ENCODE measurements around the gene CPXM1.

Gene CPXM1

DNA sequence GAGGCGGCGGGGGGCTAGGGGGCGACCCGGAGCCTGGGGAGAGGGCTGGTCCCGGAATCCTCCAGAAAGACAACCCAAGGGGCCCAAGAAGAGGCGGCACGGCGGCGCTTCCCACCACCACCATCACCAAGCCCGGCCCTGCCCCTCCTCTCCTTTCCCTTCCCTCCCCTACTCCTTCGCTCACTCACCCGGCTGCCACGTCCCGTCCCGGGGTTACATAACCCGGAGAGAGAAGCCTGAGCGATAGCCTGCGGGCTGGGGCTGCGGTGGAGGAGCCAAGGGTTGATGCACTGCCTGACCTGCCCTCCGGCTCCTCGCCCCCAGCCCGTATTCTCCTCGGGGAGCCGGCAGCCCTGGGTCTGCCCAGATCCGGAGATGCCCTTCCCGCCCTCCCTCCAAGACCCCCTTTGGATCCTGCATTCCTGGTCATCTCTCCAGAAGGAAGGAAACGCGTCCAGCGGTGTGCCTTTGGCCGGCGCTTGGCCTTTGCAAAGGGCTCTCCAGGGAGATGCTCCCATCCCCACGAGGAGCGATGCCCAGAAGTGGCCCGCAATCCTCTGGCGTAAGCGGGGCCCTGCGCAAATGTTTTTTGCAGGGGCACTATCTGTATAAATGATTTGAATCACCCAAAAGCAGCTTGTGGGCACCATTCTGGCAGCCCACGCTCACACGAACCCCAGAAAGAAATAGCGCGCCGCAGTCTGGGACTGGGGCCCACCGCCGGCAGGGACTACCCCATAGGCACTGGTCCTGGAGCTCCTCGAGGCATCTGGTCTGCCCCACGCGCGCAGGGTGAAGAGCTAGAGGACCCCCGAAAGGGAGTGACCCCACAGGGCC is 4.6 kb upstream of the CPXM1 start:
- H3K14ac ChIP-seq (ENCODE audit: low read length in 2 of 2): peak overlapping the region in 1 of 2 experiments; percentile 65
- peak; percentile 22 for DNase-seq
- H3K36me3 ChIP-seq (ENCODE audit: control insufficient read depth in 1 of 2, insufficient read depth in 2 of 2, low read depth in 1 of 2, low read length in 2 of 2): peaks cover 0 to 5% of the 10 kb centered on the region in 2 experiments

DNA sequence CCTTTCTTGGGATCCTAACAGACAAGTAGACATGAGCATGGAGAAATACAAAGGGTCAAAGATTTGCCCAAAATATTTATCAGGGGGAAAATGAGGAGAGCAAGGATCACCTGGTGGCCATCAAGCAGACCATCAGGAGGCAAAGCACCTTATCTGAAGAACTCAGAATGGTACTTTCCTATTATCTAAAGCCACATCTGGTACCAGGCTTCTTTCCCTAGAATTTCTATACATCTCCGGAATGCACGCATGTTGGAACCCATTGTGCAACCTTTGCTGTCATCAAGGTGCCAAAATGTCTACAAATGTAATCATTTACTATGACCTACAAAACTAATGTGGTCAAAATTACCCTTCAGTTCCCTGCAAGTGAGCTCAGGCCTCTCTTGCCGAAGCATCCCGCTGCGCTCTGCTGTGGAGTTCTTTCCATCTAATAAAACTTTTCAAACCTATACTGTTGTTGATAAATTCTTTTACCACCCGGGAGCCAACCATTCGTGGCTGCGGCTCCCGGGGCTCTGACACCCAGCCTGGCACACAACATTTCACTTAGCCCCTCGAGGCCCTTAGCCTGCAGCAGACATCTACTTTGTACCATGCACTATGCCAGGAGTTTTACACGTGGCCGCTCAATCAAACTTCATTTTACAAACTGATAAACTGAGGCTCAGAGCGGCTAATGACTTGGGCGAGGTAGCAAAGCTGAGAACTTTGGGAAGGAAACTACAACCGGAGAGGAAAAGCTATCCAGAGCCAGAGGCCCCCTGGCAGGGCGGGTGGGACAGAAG is 3.8 kb upstream of the CPXM1 start:
- peaks cover 40 to 70% of the 10 kb centered on the region in 2 experiments for H3K27me3 ChIP-seq (ENCODE audit: control insufficient read depth in 1 of 2, insufficient read depth in 1 of 2, low read length in 2 of 2)
- no peak overlapping the region for H3K14ac ChIP-seq (ENCODE audit: low read length in 2 of 2)
- no peak overlapping the region for H2BK120ac ChIP-seq (ENCODE audit: low read depth, low read length)
- no peak overlapping the region for H2BK12ac ChIP-seq (ENCODE audit: low read length in 2 of 2)
- H3K18ac ChIP-seq (ENCODE audit: low read depth in 1 of 2, low read length in 2 of 2): no peak overlapping the region
- H2BK15ac ChIP-seq (ENCODE audit: low read depth, poor library complexity, severe bottlenecking): peak overlapping the region; percentile 4
- no peaks in the 10 kb centered on the region for H3K9me3 ChIP-seq (ENCODE audit: control insufficient read depth, low read length)
- no peak for DNase-seq
- no peak overlapping the region for H4K8ac ChIP-seq (ENCODE audit: low read length)
- H3K4me2 ChIP-seq (ENCODE audit: low read length, poor library complexity, severe bottlenecking): no peak overlapping the region
- H3K27ac ChIP-seq (ENCODE audit: low read length, poor library complexity, severe bottlenecking): no peak overlapping the region
- H3K9ac ChIP-seq (ENCODE audit: low read length): no peak overlapping the region
- peaks cover 0 to 5% of the 10 kb centered on the region in 2 experiments for H3K36me3 ChIP-seq (ENCODE audit: control insufficient read depth in 1 of 2, insufficient read depth in 2 of 2, low read depth in 1 of 2, low read length in 2 of 2)
- 50% methylated on average over 13 of the region's 16 CpGs for WGBS
- H4K91ac ChIP-seq (ENCODE audit: low read length): no peak overlapping the region
- H3K79me1 ChIP-seq (replicated peaks; ENCODE audit: low read length, poor library complexity, severe bottlenecking): no peaks in the 10 kb centered on the region
- no peak overlapping the region for H2AK5ac ChIP-seq (ENCODE audit: low read length, severe bottlenecking)
- H3K4me1 ChIP-seq (ENCODE audit: control insufficient read depth, insufficient read depth, low read depth, low read length): peaks cover 25% of the 10 kb centered on the region
- H3K4me3 ChIP-seq (ENCODE audit: insufficient read depth in 1 of 2, low read depth in 1 of 2, low read length in 2 of 2): no peak overlapping the region
- no peak overlapping the region for H2BK5ac ChIP-seq (ENCODE audit: low read depth, low read length, poor library complexity, severe bottlenecking)
- no peak overlapping the region for H2AFZ ChIP-seq (ENCODE audit: low read depth, low read length)
- H3K23ac ChIP-seq (ENCODE audit: low read length in 2 of 2): no peak overlapping the region
- H3K4ac ChIP-seq (ENCODE audit: low read depth in 1 of 2, low read length in 2 of 2): no peak overlapping the region

More for the DNA sequence above, 4.6 kb upstream of the CPXM1 start:
- H3K4me3 ChIP-seq (ENCODE audit: insufficient read depth in 1 of 2, low read depth in 1 of 2, low read length in 2 of 2): peak overlapping the region in 1 of 2 experiments; percentile 64
- H2BK120ac ChIP-seq (ENCODE audit: low read depth, low read length): no peak overlapping the region
- H2BK15ac ChIP-seq (ENCODE audit: low read depth, poor library complexity, severe bottlenecking): peak overlapping the region; percentile 4
- no peaks in the 10 kb centered on the region for H3K9me3 ChIP-seq (ENCODE audit: control insufficient read depth, low read length)
- no peak overlapping the region for H2AK5ac ChIP-seq (ENCODE audit: low read length, severe bottlenecking)
- WGBS: 13% methylated on average over 48 of the region's 49 CpGs
- H3K27ac ChIP-seq (ENCODE audit: low read length, poor library complexity, severe bottlenecking): no peak overlapping the region
- no peak overlapping the region for H3K23ac ChIP-seq (ENCODE audit: low read length in 2 of 2)
- H4K91ac ChIP-seq (ENCODE audit: low read length): no peak overlapping the region
- no peak overlapping the region for H2AFZ ChIP-seq (ENCODE audit: low read depth, low read length)
- peak overlapping the region; percentile 14 for H4K8ac ChIP-seq (ENCODE audit: low read length)
- H3K27me3 ChIP-seq (ENCODE audit: control insufficient read depth in 1 of 2, insufficient read depth in 1 of 2, low read length in 2 of 2): peaks cover 40 to 66% of the 10 kb centered on the region in 2 experiments
- peak overlapping the region; percentile 11 for H3K4me2 ChIP-seq (ENCODE audit: low read length, poor library complexity, severe bottlenecking)
- H3K79me1 ChIP-seq (replicated peaks; ENCODE audit: low read length, poor library complexity, severe bottlenecking): no peaks in the 10 kb centered on the region
- peak overlapping the region in 1 of 2 experiments; percentile 25 for H2BK12ac ChIP-seq (ENCODE audit: low read length in 2 of 2)
- no peak overlapping the region for H2BK5ac ChIP-seq (ENCODE audit: low read depth, low read length, poor library complexity, severe bottlenecking)
- no peak overlapping the region for H3K4ac ChIP-seq (ENCODE audit: low read depth in 1 of 2, low read length in 2 of 2)
- peaks cover 19% of the 10 kb centered on the region for H3K4me1 ChIP-seq (ENCODE audit: control insufficient read depth, insufficient read depth, low read depth, low read length)
- peak overlapping the region; percentile 36 for H3K9ac ChIP-seq (ENCODE audit: low read length)
- H3K18ac ChIP-seq (ENCODE audit: low read depth in 1 of 2, low read length in 2 of 2): peak overlapping the region in 1 of 2 experiments; percentile 24

- no peak overlapping the region for H3K27ac ChIP-seq (ENCODE audit: low read length, poor library complexity, severe bottlenecking)
- H3K4me1 ChIP-seq (ENCODE audit: control insufficient read depth, insufficient read depth, low read depth, low read length): peaks cover 30% of the 10 kb centered on the region
- no peak overlapping the region for H2AFZ ChIP-seq (ENCODE audit: low read depth, low read length)
- no peak overlapping the region for H3K4me2 ChIP-seq (ENCODE audit: low read length, poor library complexity, severe bottlenecking)
- H2BK5ac ChIP-seq (ENCODE audit: low read depth, low read length, poor library complexity, severe bottlenecking): no peak overlapping the region
- H3K4ac ChIP-seq (ENCODE audit: low read depth in 1 of 2, low read length in 2 of 2): no peak overlapping the region
- H2BK15ac ChIP-seq (ENCODE audit: low read depth, poor library complexity, severe bottlenecking): no peak overlapping the region
- H4K91ac ChIP-seq (ENCODE audit: low read length): no peak overlapping the region
- no peak overlapping the region for H2BK120ac ChIP-seq (ENCODE audit: low read depth, low read length)
- no peaks in the 10 kb centered on the region for H3K79me1 ChIP-seq (replicated peaks; ENCODE audit: low read length, poor library complexity, severe bottlenecking)
- H2BK12ac ChIP-seq (ENCODE audit: low read length in 2 of 2): no peak overlapping the region
- H4K8ac ChIP-seq (ENCODE audit: low read length): no peak overlapping the region
- no peak overlapping the region for H3K18ac ChIP-seq (ENCODE audit: low read depth in 1 of 2, low read length in 2 of 2)
- DNase-seq: no peak
- peaks cover 26 to 53% of the 10 kb centered on the region in 2 experiments for H3K27me3 ChIP-seq (ENCODE audit: control insufficient read depth in 1 of 2, insufficient read depth in 1 of 2, low read length in 2 of 2)
- peak overlapping the region; percentile 48 for H3K9ac ChIP-seq (ENCODE audit: low read length)
- no peak overlapping the region for H3K23ac ChIP-seq (ENCODE audit: low read length in 2 of 2)
- H3K14ac ChIP-seq (ENCODE audit: low read length in 2 of 2): no peak overlapping the region
- H3K4me3 ChIP-seq (ENCODE audit: insufficient read depth in 1 of 2, low read depth in 1 of 2, low read length in 2 of 2): peak overlapping the region in 1 of 2 experiments; percentile 89
- H3K36me3 ChIP-seq (ENCODE audit: control insufficient read depth in 1 of 2, insufficient read depth in 2 of 2, low read depth in 1 of 2, low read length in 2 of 2): peaks cover 23 to 28% of the 10 kb centered on the region in 2 experiments
- no peaks in the 10 kb centered on the region for H3K9me3 ChIP-seq (ENCODE audit: control insufficient read depth, low read length)
- no peak overlapping the region for H2AK5ac ChIP-seq (ENCODE audit: low read length, severe bottlenecking)
- WGBS: 11% methylated on average over 13 of the region's 13 CpGs
Observed at GRCh38 chr20:2801286-2801728, 880 bp upstream of the CPXM1 start.

Data from mesenchymal stem cell (in vitro differentiated cells and primary cell).